ENCODE results near the gene DNAH12.

DNAH12 gene

GRCh38 chr3:57544181-57545125 lies at the start of gene DNAH12:
DNAH12 (minus strand) TSS chr3:57544344; CDS start chr3:57542870, 1,474 bp downstream.
- DNase-seq (ENCODE audit: low read depth): no peak

- no peak for DNase-seq (ENCODE audit: low read depth)
These were observed 48.2 kb upstream of the DNAH12 start for GRCh38 chr3:57592306-57592705.

GRCh38 chr3:57587905-57588304 lies 43.8 kb upstream of the DNAH12 start:
- DNase-seq (ENCODE audit: low read depth): no peak

GRCh38 chr3:57586778-57587177 lies 42.6 kb upstream of the DNAH12 start:
- DNase-seq (ENCODE audit: low read depth): no peak

- no peak for DNase-seq (ENCODE audit: low read depth)
These were observed 39.4 kb upstream of the DNAH12 start for GRCh38 chr3:57583544-57583943.

GRCh38 chr3:57582474-57583168 lies 38.5 kb upstream of the DNAH12 start:
- DNase-seq (ENCODE audit: low read depth): no peak

GRCh38 chr3:57577801-57578200 lies 33.7 kb upstream of the DNAH12 start:
- no peak for DNase-seq (ENCODE audit: low read depth)

GRCh38 chr3:57575966-57576626 lies 32.0 kb upstream of the DNAH12 start:
- DNase-seq (ENCODE audit: low read depth): no peak

- no peak for DNase-seq (ENCODE audit: low read depth)
These were observed 28.0 kb upstream of the DNAH12 start for GRCh38 chr3:57572096-57572495.

- DNase-seq (ENCODE audit: low read depth): no peak
These were observed 26.7 kb upstream of the DNAH12 start for GRCh38 chr3:57570878-57571277.

- DNase-seq (ENCODE audit: low read depth): no peak
These were observed 25.8 kb upstream of the DNAH12 start for GRCh38 chr3:57569859-57570450.

GRCh38 chr3:57559526-57559925 lies 15.4 kb upstream of the DNAH12 start:
- DNase-seq (ENCODE audit: low read depth): no peak

GRCh38 chr3:57557085-57557537 lies 13.0 kb upstream of the DNAH12 start:
- no peak for DNase-seq (ENCODE audit: low read depth)

- no peak for DNase-seq (ENCODE audit: low read depth)
These were observed 12.4 kb upstream of the DNAH12 start for GRCh38 chr3:57556459-57557084.

- peak; percentile 78 for DNase-seq (ENCODE audit: low read depth)
These were observed 11.8 kb upstream of the DNAH12 start, which contains the start of gene PDE12 for GRCh38 chr3:57555738-57556458. PDE12 (plus strand) TSS chr3:57556274; CDS start chr3:57556380, 106 bp downstream.

- DNase-seq (ENCODE audit: low read depth): no peak
These were observed 11.2 kb upstream of the DNAH12 start for GRCh38 chr3:57555306-57555705.

- no peak for DNase-seq (ENCODE audit: low read depth)
These were observed 2.5 kb upstream of the DNAH12 start for GRCh38 chr3:57546616-57547015.

- no peak for DNase-seq (ENCODE audit: low read depth)
These were observed 1.6 kb upstream of the DNAH12 start for GRCh38 chr3:57545636-57546268.

- DNase-seq (ENCODE audit: low read depth): no peak
These were observed 5.7 kb downstream of the DNAH12 start for GRCh38 chr3:57538465-57538864.

- DNase-seq (ENCODE audit: low read depth): no peak
These were observed 14.0 kb downstream of the DNAH12 start for GRCh38 chr3:57530071-57530608.

All from GM04504 (cell line).